ENCODE measurements around the gene NMRAL1.

The NMRAL1 gene

DNA sequence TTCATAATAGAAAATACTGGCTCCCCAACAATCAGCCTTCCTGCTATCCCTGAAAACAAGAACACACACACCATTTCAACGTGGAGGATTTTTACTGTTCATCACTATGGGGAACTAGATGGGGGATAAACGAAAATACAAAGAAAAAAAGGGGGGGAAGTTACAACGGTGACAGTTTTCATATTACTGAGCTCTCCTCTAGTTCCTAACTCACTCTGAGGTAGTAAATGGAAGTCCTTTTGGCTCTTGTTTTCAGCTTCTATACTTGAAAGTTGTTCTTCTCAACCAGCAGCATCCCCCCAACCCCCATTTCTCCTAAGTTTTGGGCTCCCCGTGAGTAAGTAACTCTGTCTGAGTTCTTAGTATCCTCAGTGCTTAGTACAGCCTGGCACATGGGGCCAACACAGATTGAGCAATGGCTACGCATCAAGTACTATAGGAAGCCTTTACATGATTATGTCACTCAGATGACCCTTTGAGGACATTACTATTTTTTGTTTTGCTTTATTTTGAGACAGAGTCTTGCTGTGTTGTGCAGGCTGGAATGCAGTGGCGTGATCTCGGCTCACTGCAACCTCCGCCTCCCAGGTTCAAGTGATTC, 53.8 kb downstream of the NMRAL1 start:
- no peak for DNase-seq

- DNase-seq = no peak
These were observed 54.9 kb downstream of the NMRAL1 start for GRCh38 chr16:4419402-4419959.

GRCh38 chr16:4416200-4417032, 58.0 kb downstream of the NMRAL1 start, which contains the start of gene CORO7:
TSS of gene CORO7 (minus strand) at chr16:4416596. CDS start at chr16:4416518, 78 bp downstream.
- DNase-seq = no peak

- DNase-seq = no peak
These were observed 58.8 kb downstream of the NMRAL1 start for GRCh38 chr16:4415538-4416199.

GRCh38 chr16:4414187-4414917, 60.1 kb downstream of the NMRAL1 start:
- DNase-seq = no peak

DNA sequence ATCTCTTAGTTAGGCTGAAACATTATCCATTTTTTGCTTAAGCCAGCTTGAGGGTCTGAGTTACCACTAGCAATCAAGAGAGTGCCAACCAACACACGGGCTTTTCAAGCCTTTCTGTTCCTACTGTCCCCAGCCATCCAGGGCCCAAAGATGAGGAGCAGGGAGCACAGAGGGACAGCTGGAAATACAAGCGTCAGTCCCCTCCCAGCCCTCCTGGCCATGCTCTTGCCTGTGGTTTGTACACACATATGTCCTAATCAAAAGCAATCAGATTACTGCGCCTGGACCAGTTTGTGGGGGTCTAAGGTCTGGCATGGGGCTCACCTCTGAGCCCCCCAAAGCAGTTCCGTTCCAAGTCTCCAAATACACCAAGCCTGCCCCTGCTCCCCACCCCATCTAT, 61.6 kb downstream of the NMRAL1 start:
- no peak for DNase-seq

- no peak for DNase-seq
These were observed 62.3 kb downstream of the NMRAL1 start for GRCh38 chr16:4412159-4412558.
